ENCODE results near the gene OLFM3.

DNA sequence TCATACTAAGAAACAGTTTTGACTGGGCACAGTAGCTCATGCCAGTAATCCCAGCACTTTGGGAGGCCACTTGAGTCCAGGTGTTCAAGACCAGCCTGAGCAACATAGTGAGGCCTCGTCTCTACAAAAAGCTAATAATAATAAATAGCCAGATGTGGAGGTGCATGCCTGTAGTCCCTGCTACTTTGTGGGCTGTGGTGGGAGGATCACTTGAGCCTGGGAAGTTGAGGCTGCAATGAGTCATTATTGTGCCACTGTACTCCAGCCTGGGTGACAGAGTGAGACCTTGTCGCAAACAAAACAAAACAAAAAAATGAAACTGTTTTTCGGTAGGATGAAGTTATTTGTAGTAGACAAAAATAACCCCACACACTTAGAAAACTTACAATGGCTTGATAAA lies 19.0 kb upstream of the OLFM3 start:
- TF ChIP-seq, protein P1, sequence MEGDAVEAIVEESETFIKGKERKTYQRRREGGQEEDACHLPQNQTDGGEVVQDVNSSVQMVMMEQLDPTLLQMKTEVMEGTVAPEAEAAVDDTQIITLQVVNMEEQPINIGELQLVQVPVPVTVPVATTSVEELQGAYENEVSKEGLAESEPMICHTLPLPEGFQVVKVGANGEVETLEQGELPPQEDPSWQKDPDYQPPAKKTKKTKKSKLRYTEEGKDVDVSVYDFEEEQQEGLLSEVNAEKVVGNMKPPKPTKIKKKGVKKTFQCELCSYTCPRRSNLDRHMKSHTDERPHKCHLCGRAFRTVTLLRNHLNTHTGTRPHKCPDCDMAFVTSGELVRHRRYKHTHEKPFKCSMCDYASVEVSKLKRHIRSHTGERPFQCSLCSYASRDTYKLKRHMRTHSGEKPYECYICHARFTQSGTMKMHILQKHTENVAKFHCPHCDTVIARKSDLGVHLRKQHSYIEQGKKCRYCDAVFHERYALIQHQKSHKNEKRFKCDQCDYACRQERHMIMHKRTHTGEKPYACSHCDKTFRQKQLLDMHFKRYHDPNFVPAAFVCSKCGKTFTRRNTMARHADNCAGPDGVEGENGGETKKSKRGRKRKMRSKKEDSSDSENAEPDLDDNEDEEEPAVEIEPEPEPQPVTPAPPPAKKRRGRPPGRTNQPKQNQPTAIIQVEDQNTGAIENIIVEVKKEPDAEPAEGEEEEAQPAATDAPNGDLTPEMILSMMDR (IDR thresholded peaks at IDR 0.05; ENCODE audit: low read depth, low read length) = no peak
- no peak for TF ChIP-seq POLR2A (IDR thresholded peaks at IDR 0.05; ENCODE audit: extremely low read depth, insufficient read length)
- TF ChIP-seq, protein P2, sequence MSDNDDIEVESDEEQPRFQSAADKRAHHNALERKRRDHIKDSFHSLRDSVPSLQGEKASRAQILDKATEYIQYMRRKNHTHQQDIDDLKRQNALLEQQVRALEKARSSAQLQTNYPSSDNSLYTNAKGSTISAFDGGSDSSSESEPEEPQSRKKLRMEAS (IDR thresholded peaks at IDR 0.05; ENCODE audit: low read depth, low read length) = no peak
